COR-L47 (cell line): ENCODE measurements around the gene MAD2L1BP.

Source experiments
- DNase-seq: peaks from one replicate; lab custom pipeline; 2025; lab: John Stamatoyannopoulos, UW

Gene MAD2L1BP

DNA sequence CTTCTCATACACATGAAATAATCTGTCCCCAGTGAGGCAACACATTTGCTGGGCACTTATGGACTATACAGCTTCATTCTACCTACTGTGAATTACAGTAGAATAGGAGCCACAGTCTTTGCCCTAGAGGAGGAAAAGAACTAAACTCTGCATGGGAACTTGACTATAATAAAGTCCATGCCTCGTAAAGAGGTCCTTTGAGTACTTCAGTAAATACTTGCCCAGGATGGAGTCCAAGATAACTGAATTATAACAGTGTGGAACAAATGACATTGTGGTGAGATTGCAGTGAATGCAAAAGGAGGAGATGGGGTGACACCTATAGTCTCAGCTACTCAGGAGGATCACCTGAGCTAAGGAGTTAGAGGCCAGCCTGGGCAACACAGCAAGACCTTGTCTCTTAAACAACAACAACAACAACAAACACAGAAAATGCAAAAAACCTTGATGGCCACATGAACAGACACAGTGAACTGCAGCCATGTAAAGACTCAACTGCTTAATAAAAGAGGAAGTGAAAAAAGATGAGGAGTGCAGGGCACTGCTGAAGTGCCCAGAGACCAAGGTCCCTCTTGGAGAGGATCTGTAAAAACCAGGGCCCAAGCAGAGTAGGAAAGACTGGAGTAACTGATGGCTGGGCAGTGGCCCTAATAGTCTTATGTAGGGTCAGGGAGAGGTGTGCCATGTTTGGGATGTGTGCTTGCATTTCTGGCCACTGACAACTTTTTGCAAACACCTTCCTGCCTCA lies 48.2 kb downstream of the MAD2L1BP start:
- no peak for DNase-seq

DNA sequence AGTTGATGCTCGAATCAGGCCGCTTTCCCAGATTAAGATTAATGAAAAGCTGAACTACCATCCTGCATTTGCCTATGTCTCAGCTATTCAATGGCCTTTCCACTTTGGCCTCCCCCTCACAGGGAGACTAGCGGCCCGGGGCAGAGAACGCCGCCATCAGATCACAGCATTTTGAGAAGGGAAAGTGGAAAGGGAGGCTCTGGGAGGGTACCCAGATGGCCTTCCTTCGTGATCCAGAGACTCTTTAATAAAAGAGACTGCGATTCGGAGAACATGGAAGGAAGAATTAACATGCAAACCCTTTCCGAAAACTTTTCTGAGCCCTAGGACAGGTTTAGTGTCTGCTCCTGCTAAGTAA lies 51.4 kb downstream of the MAD2L1BP start:
- no peak for DNase-seq

DNA sequence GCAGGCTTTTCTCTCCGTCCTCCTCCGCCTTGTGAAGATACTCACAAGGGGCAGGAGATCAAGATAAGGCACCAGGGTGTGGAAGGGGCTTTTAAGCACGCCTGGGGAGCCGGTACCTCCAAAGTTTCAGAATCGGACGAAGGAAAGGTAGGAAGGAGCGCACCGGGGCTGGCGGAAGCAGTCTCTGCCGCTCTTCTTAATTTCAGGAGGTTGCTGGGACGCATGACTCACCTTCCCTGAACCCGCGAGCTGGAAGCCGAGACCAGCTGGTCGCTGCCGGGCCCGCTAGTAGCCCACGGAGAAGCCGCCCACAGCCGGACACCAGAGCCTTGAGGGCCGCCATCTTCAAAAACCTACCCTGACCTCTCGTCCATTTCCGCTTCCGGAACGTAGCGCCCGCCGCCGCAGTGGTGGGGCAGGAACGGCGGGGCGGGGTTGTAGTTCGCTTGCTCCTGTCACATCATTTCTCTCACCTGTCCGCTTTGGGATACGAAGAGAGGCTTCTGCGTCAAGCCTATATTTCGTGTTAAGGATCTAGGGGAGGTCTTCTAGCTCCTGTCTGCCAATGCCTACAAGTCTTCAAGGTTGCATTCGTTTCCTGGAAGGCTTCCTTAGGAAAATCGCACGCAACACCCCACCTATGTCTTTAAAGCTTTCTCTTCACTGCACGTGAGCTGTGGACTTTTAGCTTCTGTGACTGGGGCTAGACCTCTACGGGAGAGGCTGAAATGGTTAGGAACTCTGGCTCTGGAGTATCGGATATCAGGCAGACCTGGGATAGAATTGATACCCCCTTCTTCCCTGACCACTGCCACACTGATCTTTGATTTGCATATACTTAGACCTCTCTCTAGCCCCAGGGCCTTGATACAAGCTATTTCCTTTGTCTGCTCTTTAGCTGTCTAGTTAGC lies 52.1 kb downstream of the MAD2L1BP start, which contains the start of gene MRPS18A:
Gene MRPS18A (minus strand): TSS at position 355 of the 911 bp plus-strand sequence. CDS start 12 bp downstream, at position 343.
- peak; percentile 64 for DNase-seq

DNA sequence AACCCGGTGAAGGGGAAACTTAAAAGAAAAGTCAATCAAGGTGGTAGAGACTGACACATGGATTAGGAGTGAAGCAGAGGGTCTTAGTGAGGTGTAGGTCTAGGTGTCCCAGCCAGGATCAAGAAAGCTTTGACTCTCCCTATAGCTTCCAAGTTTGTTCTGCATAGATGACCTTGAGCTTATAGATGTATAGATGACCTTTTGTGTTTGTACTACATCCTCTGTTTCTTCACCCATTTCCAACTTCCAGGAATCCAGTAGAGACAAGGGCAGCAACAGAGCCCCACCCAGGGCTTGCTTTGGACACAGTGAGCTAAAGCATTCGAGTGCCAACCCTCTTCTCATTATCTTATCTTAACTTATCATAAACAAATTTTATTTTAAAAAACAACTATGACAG lies 53.8 kb downstream of the MAD2L1BP start:
- no peak for DNase-seq
